NT2/D1 (cell line): ENCODE results near the gene PSMC5.

ENCODE experiments used
- SUZ12 ChIP-seq: IDR thresholded peaks from 2 replicates; pipeline ENCODE4 v1.6.1; 2011; ENCODE audit not compliant: insufficient read length, insufficient read depth; ENCODE audit errors: extremely low read depth
- ZNF274 ChIP-seq: IDR thresholded peaks from 2 replicates; pipeline ENCODE4 v1.6.1; 2011; ENCODE audit warnings: mild to moderate bottlenecking, low read depth, low read length

GRCh38 chr17:63816123-63816522, 11.1 kb upstream of the PSMC5 start:
- no peak for TF ChIP-seq SUZ12
- no peak for TF ChIP-seq ZNF274
